H1 (cell line): ENCODE measurements around the gene GRAMD2A.
"Not testable (repeated sequence)": the region's sequence is repeated elsewhere in the genome, so short reads cannot be mapped to it uniquely, and the experiment has no call there.

ENCODE experiments used
- ATF3 ChIP-seq: IDR thresholded peaks from 2 replicates; pipeline ENCODE4 v1.6.1; 2011; ENCODE audit warnings: low read depth, mild to moderate bottlenecking, low read length; ENCODE audit not compliant: insufficient read depth
- CEBPB ChIP-seq: IDR thresholded peaks from 2 replicates; pipeline ENCODE4 v1.6.1; 2012; ENCODE audit warnings: low read depth, low read length
- CHD2 ChIP-seq: IDR thresholded peaks from 2 replicates; pipeline ENCODE4 v1.6.1; 2012; ENCODE audit warnings: low read length, improper control_type of control experiment
- CREB1 ChIP-seq: IDR thresholded peaks from 2 replicates; pipeline ENCODE4 v1.6.1; 2012; ENCODE audit warnings: inconsistent platforms
- CTCF ChIP-seq, 3 experiments: IDR thresholded peaks; 1 replicate in 2 of 3; 2 replicates in 1 of 3; pipeline versions ENCODE4 v1.5.1 to v1.6.1; 2011; ENCODE audit warnings: low read length in 3 of 3, mild to moderate bottlenecking in 3 of 3, inconsistent platforms in 2 of 3, low read depth in 1 of 3, moderate library complexity in 1 of 3; ENCODE audit not compliant: insufficient read depth in 1 of 3; ENCODE audit errors: control extremely low read depth in 1 of 3
- EZH2 ChIP-seq: fragments of 200-600 bp; sonication (generic); IDR thresholded peaks from 2 replicates; pipeline ENCODE4 v1.7.1; 2012; ENCODE audit warnings: low read depth, mild to moderate bottlenecking, moderate library complexity, low read length, inconsistent platforms; ENCODE audit not compliant: severe bottlenecking
- HDAC6 ChIP-seq: IDR thresholded peaks from one replicate; pipeline ENCODE4 v1.7.1; 2012; ENCODE audit warnings: low read depth, mild to moderate bottlenecking, inconsistent platforms, low read length, moderate library complexity
- JUN ChIP-seq: IDR thresholded peaks from 2 replicates; pipeline ENCODE4 v1.6.1; 2011; ENCODE audit warnings: low read depth, mild to moderate bottlenecking, improper control_type of control experiment, low read length
- POLR2A ChIP-seq, 2 experiments: IDR thresholded peaks; 1 replicate in 1 of 2; 2 replicates in 1 of 2; pipeline ENCODE4 v1.6.1; 2011; ENCODE audit warnings: low read depth in 2 of 2, low read length in 2 of 2, mild to moderate bottlenecking in 2 of 2; ENCODE audit errors: control extremely low read depth in 1 of 2
- POLR2AphosphoS5 ChIP-seq: IDR thresholded peaks from 2 replicates; pipeline ENCODE4 v1.6.1; 2011; ENCODE audit warnings: low read depth, low read length
- TCF12 ChIP-seq: IDR thresholded peaks from 2 replicates; pipeline ENCODE4 v1.6.1; 2011; ENCODE audit warnings: low read depth, mild to moderate bottlenecking, low read length

- not testable (repeated sequence) for TF ChIP-seq JUN; CTCF (IDR thresholded peaks at IDR 0.05; ENCODE audit: control extremely low read depth in 1 of 3, insufficient read depth in 1 of 3, low read depth in 1 of 3, low read length in 3 of 3); ATF3; CREB1; POLR2AphosphoS5; CEBPB; TCF12; CHD2; HDAC6; POLR2A (IDR thresholded peaks at IDR 0.05; ENCODE audit: control extremely low read depth in 1 of 2, low read depth in 2 of 2, low read length in 2 of 2); EZH2
Measured at GRCh38 chr15:72171978-72172377, 25.6 kb downstream of the GRAMD2A start.
